ENCODE results near the gene HERC4.

DNA sequence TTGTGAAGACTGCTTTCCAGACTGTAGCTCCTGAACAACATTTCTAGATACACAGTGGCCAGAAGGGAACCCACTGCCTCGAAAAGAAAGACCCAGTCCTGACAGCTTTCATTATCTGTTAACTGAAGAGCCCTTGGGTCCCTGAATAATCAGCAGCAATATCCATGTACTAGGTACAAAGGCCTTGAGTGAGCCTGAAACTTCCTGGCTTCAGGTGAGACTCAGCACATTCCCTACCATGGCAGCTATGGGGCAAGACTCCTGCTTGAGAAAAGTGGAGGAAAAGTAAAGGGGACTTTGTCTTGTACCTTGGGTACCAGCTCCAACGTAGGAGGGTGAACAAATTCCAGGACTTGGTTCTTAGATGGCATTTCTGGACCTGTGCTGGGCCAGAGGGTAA is 97.8 kb downstream of the HERC4 start:
- TF ChIP-seq, protein P1, sequence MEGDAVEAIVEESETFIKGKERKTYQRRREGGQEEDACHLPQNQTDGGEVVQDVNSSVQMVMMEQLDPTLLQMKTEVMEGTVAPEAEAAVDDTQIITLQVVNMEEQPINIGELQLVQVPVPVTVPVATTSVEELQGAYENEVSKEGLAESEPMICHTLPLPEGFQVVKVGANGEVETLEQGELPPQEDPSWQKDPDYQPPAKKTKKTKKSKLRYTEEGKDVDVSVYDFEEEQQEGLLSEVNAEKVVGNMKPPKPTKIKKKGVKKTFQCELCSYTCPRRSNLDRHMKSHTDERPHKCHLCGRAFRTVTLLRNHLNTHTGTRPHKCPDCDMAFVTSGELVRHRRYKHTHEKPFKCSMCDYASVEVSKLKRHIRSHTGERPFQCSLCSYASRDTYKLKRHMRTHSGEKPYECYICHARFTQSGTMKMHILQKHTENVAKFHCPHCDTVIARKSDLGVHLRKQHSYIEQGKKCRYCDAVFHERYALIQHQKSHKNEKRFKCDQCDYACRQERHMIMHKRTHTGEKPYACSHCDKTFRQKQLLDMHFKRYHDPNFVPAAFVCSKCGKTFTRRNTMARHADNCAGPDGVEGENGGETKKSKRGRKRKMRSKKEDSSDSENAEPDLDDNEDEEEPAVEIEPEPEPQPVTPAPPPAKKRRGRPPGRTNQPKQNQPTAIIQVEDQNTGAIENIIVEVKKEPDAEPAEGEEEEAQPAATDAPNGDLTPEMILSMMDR (conservative IDR thresholded peaks at IDR 0.05; ENCODE audit: low read length): no peak
- no peak for TF ChIP-seq EZH2phosphoT487 (IDR thresholded peaks at IDR 0.05; ENCODE audit: borderline replicate concordance)

All from Loucy (cell line).